K562 (cell line): ENCODE measurements around the gene RCC2. TPM values are rescaled to one million over a fixed set of nuclear protein-coding genes. Genes with fewer than 3 reads are reported as not detected.

Experiments used
- ATF6 ChIP-seq: sonication (generic); formaldehyde crosslinking; IDR thresholded peaks from 2 replicates; pipeline ENCODE4 v1.4.0; 2020; ENCODE audit warnings: mild to moderate bottlenecking, missing genetic modification reagents
- CBFA2T2 ChIP-seq: fragments of 450-650 bp; conservative IDR thresholded peaks from 2 replicates; pipeline ENCODE4 v1.6.1; 2017; ENCODE audit warnings: mild to moderate bottlenecking
- CBFB ChIP-seq: sonication (generic); formaldehyde crosslinking; IDR thresholded peaks from 2 replicates; pipeline ENCODE4 v1.4.0; 2020; ENCODE audit warnings: mild to moderate bottlenecking, missing genetic modification reagents
- FOXJ2 ChIP-seq: fragments of 200-800 bp; sonication (Bioruptor generic); IDR thresholded peaks from 2 replicates; pipeline ENCODE4 v1.6.1; 2016; ENCODE audit warnings: missing genetic modification characterization, missing compliant biosample characterization
- GABPA ChIP-seq: fragments of 200-800 bp; sonication (Bioruptor generic); conservative IDR thresholded peaks from 2 replicates; pipeline ENCODE4 v1.6.1; 2016; ENCODE audit warnings: low read depth, missing genetic modification characterization, missing compliant biosample characterization
- HLTF ChIP-seq: fragments of 450-650 bp; IDR thresholded peaks from 2 replicates; pipeline ENCODE4 v1.6.1; 2016
- ILF3 ChIP-seq: fragments of 450-650 bp; IDR thresholded peaks from 2 replicates; pipeline ENCODE4 v1.6.1; 2018; ENCODE audit warnings: antibody characterized with exemption, mild to moderate bottlenecking, moderate library complexity, borderline replicate concordance
- KDM5B ChIP-seq: fragments of 200-600 bp; sonication (generic); IDR thresholded peaks from 2 replicates; pipeline ENCODE4 v1.6.1; 2012; ENCODE audit warnings: low read depth, mild to moderate bottlenecking, moderate library complexity, low read length, control low read depth, inconsistent platforms; ENCODE audit not compliant: insufficient replicate concordance
- LARP7 ChIP-seq: fragments of 450-650 bp; IDR thresholded peaks from 2 replicates; pipeline ENCODE4 v1.6.1; 2016
- MXI1 ChIP-seq: IDR thresholded peaks from 2 replicates; pipeline ENCODE4 v1.6.1; 2011; ENCODE audit warnings: low read depth, mild to moderate bottlenecking, improper control_type of control experiment, low read length
- NFE2 ChIP-seq: IDR thresholded peaks from 2 replicates; pipeline ENCODE4 v1.6.1; 2014; ENCODE audit warnings: antibody characterized with exemption, low read depth
- NFIC ChIP-seq: fragments of 450-650 bp; IDR thresholded peaks from 2 replicates; pipeline ENCODE4 v1.6.1; 2017; ENCODE audit warnings: mild to moderate bottlenecking, inconsistent platforms
- PRPF4 ChIP-seq: fragments of 200-400 bp; formaldehyde crosslinking; IDR thresholded peaks from one replicate; pipeline ENCODE4 v1.6.1; 2017; ENCODE audit warnings: low read length, low read depth, mild to moderate bottlenecking; ENCODE audit not compliant: insufficient read depth, poor library complexity, severe bottlenecking
- PYGO2 ChIP-seq: fragments of 450-650 bp; IDR thresholded peaks from 2 replicates; pipeline ENCODE4 v1.6.1; 2016; ENCODE audit warnings: mild to moderate bottlenecking, missing genetic modification characterization, moderate library complexity, missing compliant biosample characterization
- STAT5B ChIP-seq: fragments of 250-450 bp; sonication (Bioruptor Pico); IDR thresholded peaks from 2 replicates; pipeline ENCODE4 v1.8.0; 2021; ENCODE audit warnings: mild to moderate bottlenecking, inconsistent platforms
- TAL1 ChIP-seq: fragments of 450-650 bp; IDR thresholded peaks from 2 replicates; pipeline ENCODE4 v1.6.1; 2016; ENCODE audit warnings: mild to moderate bottlenecking
- THRAP3 ChIP-seq: fragments of 450-650 bp; IDR thresholded peaks from 2 replicates; pipeline ENCODE4 v1.6.1; 2016; ENCODE audit warnings: mild to moderate bottlenecking, inconsistent platforms, borderline replicate concordance
- ZBTB11 ChIP-seq, 3 experiments: fragments of 200-800 bp in 1 of 3; fragments of 250-450 bp in 1 of 3; fragments of 450-650 bp in 1 of 3; sonication (Bioruptor Pico) in 1 of 3; sonication (Bioruptor generic) in 1 of 3; formaldehyde crosslinking in 1 of 3; IDR thresholded peaks; 2 replicates each; pipeline versions ENCODE4 v1.6.1 to v1.8.0; 2016 to 2022; ENCODE audit warnings: mild to moderate bottlenecking in 2 of 3, missing genetic modification characterization in 2 of 3, missing compliant biosample characterization in 1 of 3, moderate library complexity in 1 of 3
- ZNF253 ChIP-seq: fragments of 250-450 bp; sonication (Bioruptor Pico); conservative IDR thresholded peaks from 2 replicates; pipeline ENCODE4 v1.6.1; 2021; ENCODE audit warnings: mild to moderate bottlenecking
- ZNF512 ChIP-seq: IDR thresholded peaks from 2 replicates; pipeline ENCODE4 v1.6.1; 2016; ENCODE audit warnings: missing genetic modification characterization, missing compliant biosample characterization
- ZNF79 ChIP-seq: fragments of 250-450 bp; sonication (Bioruptor Pico); IDR thresholded peaks from 2 replicates; pipeline ENCODE4 v1.4.0; 2020; ENCODE audit warnings: low read depth, mild to moderate bottlenecking, moderate library complexity
- polyA plus RNA-seq, 8 experiments: library from polyadenylated mRNA; depleted of rRNA in 4 of 8; stranded (reverse) in 5 of 8; unstranded in 3 of 8; fragments of >200 nt; fragmentation: Nextera tagmentation in 2 of 8; fragmentation: Illumina TruSeq in 1 of 8; extraction: Ambion mirVana in 2 of 8; extraction: Trizol in 1 of 8; gene quantifications; 2 replicates each; pipeline versions ENCODE4 v1.2.1 to v1.2.3, GENCODE V29; 2011 to 2014; ENCODE audit warnings: inconsistent platforms in 1 of 8, missing spikeins in 1 of 8
- total RNA-seq, 7 experiments: library from RNA; depleted of rRNA in 6 of 7; stranded (reverse); fragments of >200 nt in 6 of 7; fragmentation: Illumina TruSeq in 2 of 7; extraction: Trizol in 2 of 7; gene quantifications; 2 replicates each; pipeline versions ENCODE4 v1.2.1 to v1.2.3, GENCODE V29; 2011 to 2021; ENCODE audit warnings: low replicate concordance in 1 of 7

The RCC2 gene
- total and polyA plus RNA-seq, 9 of the 15 experiments (the other 6 are each of a cell fraction or from before 2014, with no cell fraction given) = 31.8 to 292 (median 116) TPM

GRCh38 chr1:17439250-17440073 is at the start of gene RCC2 (continued):
- TF ChIP-seq ATF6 (CRISPR knock-in tag) (no peak), NFE2 (no peak), ZNF512 (tag) (peak; percentile 79), CBFA2T2 (no peak), STAT5B (CRISPR knock-in tag) (no peak), NFIC (no peak), ZNF79 (no peak), ILF3 (no peak), HLTF (0 out of 2 replicates have a peak, but pooled peaks have one; percentile 19), PRPF4 (no peak), TAL1 (no peak), ZBTB11 (CRISPR knock-in tag; IDR thresholded peaks at IDR 0.05) (peak in 1 of 3 experiments; percentile 63; a peak in 1 of 6 replicates), KDM5B (peak; percentile 78), PYGO2 (tag) (no peak), LARP7 (no peak), GABPA (0 out of 2 replicates have a peak, but pooled peaks have one; percentile 17), FOXJ2 (tag) (no peak; the same call in 1 of the 2 replicates), MXI1 (peak; percentile 56; the same call in 1 of the 2 replicates), THRAP3 (no peak), CBFB (no peak), ZNF253 (CRISPR knock-in tag) (no peak)
